ENCODE results near the gene MIPEP.
"Not testable (repeated sequence)": the region's sequence is repeated elsewhere in the genome, so short reads cannot be mapped to it uniquely, and the experiment has no call there.

Gene MIPEP

GRCh38 chr13:23767838-23768237 is 121.4 kb downstream of the MIPEP start:
- DNase-seq (ENCODE audit: insufficient read length, low spot score): no peak
- FAIRE-seq: no peak
- TF ChIP-seq, protein P1, sequence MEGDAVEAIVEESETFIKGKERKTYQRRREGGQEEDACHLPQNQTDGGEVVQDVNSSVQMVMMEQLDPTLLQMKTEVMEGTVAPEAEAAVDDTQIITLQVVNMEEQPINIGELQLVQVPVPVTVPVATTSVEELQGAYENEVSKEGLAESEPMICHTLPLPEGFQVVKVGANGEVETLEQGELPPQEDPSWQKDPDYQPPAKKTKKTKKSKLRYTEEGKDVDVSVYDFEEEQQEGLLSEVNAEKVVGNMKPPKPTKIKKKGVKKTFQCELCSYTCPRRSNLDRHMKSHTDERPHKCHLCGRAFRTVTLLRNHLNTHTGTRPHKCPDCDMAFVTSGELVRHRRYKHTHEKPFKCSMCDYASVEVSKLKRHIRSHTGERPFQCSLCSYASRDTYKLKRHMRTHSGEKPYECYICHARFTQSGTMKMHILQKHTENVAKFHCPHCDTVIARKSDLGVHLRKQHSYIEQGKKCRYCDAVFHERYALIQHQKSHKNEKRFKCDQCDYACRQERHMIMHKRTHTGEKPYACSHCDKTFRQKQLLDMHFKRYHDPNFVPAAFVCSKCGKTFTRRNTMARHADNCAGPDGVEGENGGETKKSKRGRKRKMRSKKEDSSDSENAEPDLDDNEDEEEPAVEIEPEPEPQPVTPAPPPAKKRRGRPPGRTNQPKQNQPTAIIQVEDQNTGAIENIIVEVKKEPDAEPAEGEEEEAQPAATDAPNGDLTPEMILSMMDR (IDR thresholded peaks at IDR 0.05; ENCODE audit: insufficient read depth, missing control alignments): no peak

DNA sequence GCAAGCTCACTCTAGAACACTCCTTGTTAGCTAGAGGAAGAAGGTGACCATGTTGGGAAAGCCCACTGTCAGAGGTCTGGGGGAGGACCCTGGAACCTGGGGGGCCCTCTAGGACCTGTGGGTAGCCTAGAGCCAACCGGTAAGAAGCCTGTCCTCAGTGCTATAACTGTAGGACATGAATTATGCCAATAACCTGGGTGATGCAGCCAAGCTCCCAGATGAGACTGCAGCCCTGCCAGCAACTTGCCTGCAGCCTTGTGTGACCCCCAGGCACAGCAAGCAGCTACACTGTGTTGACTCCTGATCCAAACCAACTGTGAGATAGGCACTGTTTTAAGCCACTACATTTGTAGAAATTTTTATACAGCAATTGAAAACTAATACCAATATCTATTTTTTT is 122.3 kb downstream of the MIPEP start:
- TF ChIP-seq, protein P1 (IDR thresholded peaks at IDR 0.05; ENCODE audit: insufficient read depth, missing control alignments): no peak
- FAIRE-seq (no peak), DNase-seq (ENCODE audit: insufficient read length, low spot score) (no peak)

DNA sequence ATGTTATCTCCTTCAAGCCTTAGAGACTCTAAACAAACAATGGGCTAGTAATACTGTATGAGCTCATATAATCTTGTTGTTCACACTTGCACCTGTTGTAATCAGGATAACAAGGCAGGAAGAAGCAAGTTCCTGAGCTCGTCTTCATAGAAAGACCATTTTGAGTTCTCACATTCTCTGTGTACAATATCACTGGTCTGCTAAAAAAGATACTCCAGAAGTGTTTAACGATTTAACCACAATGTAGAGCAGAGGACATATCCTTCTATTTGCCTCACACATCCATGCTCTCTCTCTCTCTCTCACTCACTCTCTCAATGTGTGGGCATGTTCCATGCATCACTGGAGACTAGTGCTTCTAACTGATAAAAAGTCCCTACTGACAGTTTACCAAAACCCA is 122.9 kb downstream of the MIPEP start:
- TF ChIP-seq, protein P1 (IDR thresholded peaks at IDR 0.05; ENCODE audit: insufficient read depth, missing control alignments): no peak
- FAIRE-seq: no peak
- no peak for DNase-seq (ENCODE audit: insufficient read length, low spot score)

DNA sequence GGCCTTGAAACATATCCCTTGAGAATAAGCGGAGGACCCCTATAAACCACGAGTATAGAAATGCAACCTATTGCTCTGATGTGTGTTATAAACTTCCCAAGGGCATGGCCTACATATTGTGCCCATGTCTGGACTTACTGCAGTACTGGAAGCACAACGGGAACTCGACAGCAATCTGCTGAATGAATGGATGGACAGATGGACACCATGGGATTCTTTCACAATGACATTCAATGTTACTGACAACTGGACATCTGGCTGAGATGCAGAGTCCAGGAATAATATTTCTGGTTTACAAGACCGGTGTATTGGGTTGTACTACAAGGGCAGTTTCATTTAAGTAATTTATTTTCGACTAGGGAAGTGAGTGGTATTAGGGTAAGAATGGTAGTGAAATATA is 123.7 kb downstream of the MIPEP start:
- no peak for FAIRE-seq
- no peak for DNase-seq (ENCODE audit: insufficient read length, low spot score)
- TF ChIP-seq, protein P1 (IDR thresholded peaks at IDR 0.05; ENCODE audit: insufficient read depth, missing control alignments): no peak

DNA sequence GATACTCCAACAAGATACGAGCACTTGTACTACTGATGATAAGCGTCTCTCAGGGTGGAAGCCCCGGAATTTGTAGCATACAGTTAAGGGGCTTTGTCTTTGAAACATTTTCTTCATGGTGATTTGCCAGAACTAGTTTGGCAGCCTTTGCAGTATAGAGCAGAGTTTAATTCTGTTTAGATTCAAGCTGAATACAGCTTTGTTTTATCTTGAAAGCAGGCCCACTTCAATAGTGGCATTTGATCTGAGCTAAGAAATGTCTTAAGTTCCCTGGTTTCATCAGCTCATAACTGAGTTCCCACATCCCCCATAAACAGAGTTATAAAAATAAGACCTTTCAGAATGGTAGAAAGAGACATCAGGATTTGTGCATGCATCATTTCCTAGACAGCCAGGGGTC is 125.9 kb downstream of the MIPEP start:
- TF ChIP-seq, protein P1 (IDR thresholded peaks at IDR 0.05; ENCODE audit: insufficient read depth, missing control alignments): no peak
- DNase-seq (ENCODE audit: insufficient read length, low spot score): no peak
- FAIRE-seq: no peak

- FAIRE-seq; DNase-seq (ENCODE audit: insufficient read length, low spot score): not testable (repeated sequence)
Measured at GRCh38 chr13:23761760-23762159, 127.4 kb downstream of the MIPEP start.

- TF ChIP-seq, protein P1 (IDR thresholded peaks at IDR 0.05; ENCODE audit: insufficient read depth, missing control alignments): no peak
- FAIRE-seq (no peak), DNase-seq (ENCODE audit: insufficient read length, low spot score) (no peak)
Measured at GRCh38 chr13:23760000-23760399, 129.2 kb downstream of the MIPEP start.
